Colonic mucosa (tissue), 4 donors: ENCODE data around the gene ZNF91. TPM values are rescaled to one million over a fixed set of nuclear protein-coding genes. Genes with fewer than 3 reads are reported as not detected.
"Not testable (repeated sequence)": the region's sequence is repeated elsewhere in the genome, so short reads cannot be mapped to it uniquely, and the experiment has no call there.

Experiments
- DNase-seq: peaks from one replicate; pipeline ENCODE4 v3.0.0-alpha.2; 2020
- H3K27ac ChIP-seq: fragments of 200-600 bp; one replicate; pipeline ENCODE4 v1.8.0; 2021
- H3K27me3 ChIP-seq: fragments of 200-600 bp; one replicate; pipeline ENCODE4 v1.8.0; 2021
- H3K36me3 ChIP-seq: fragments of 200-600 bp; one replicate; pipeline ENCODE4 v1.8.0; 2021
- H3K4me1 ChIP-seq: fragments of 200-600 bp; one replicate; pipeline ENCODE4 v1.8.0; 2021; ENCODE audit warnings: mild to moderate bottlenecking
- H3K4me3 ChIP-seq: fragments of 200-600 bp; one replicate; pipeline ENCODE4 v1.8.0; 2021
- H3K9ac ChIP-seq, 2 donors: one replicate each; pipeline ENCODE4 v1.7.0; 2013; ENCODE audit warnings: control low read depth in 2 of 2, low read depth in 2 of 2, low read length in 2 of 2
- H3K9me3 ChIP-seq: fragments of 200-600 bp; one replicate; pipeline ENCODE4 v1.8.0; 2021
- intact Hi-C: fragments of 100-400 bp; cut with DNase I; formaldehyde crosslinking; loops from one replicate; pipeline ENCODE4 v1.14.1; 2022
- total RNA-seq, 2 donors: library from RNA; stranded (reverse); fragmentation: NEBNext Ultra II Directional in 1 of 2; extraction: Animal tissue kit (Norgen Biotek cat#: 25700) in 1 of 2; gene quantifications; one replicate each; pipeline ENCODE4 v1.2.1, GENCODE V29; 2021
- TF ChIP-seq, protein P1 (sequence below): fragments of 200-600 bp; IDR thresholded peaks from one replicate; pipeline ENCODE4 v1.8.0; 2022; ENCODE audit warnings: antibody characterized with exemption, mild to moderate bottlenecking
- donor health status: healthy.
- donor health status: DM: no; HTN: no; CAD: no.
- donor health status: DM: no; HTN: no; CAD: no.

Gene ZNF91
- total RNA-seq, 2 donors from 2014 or later = 70.8 to 80.5 TPM

- Histone ChIP-seq H3K36me3 (peaks cover 3% of the 10 kb centered on the region), H3K4me1 (no peaks in the 10 kb centered on the region), H3K9me3 (peaks cover 14% of the 10 kb centered on the region), H3K4me3 (no peak overlapping the region), H3K9ac (no peak overlapping the region), H3K27me3 (no peaks in the 10 kb centered on the region), H3K27ac (no peak overlapping the region)
- intact Hi-C loops = no loop called here
- DNase-seq = no peak
- TF ChIP-seq, protein P1, sequence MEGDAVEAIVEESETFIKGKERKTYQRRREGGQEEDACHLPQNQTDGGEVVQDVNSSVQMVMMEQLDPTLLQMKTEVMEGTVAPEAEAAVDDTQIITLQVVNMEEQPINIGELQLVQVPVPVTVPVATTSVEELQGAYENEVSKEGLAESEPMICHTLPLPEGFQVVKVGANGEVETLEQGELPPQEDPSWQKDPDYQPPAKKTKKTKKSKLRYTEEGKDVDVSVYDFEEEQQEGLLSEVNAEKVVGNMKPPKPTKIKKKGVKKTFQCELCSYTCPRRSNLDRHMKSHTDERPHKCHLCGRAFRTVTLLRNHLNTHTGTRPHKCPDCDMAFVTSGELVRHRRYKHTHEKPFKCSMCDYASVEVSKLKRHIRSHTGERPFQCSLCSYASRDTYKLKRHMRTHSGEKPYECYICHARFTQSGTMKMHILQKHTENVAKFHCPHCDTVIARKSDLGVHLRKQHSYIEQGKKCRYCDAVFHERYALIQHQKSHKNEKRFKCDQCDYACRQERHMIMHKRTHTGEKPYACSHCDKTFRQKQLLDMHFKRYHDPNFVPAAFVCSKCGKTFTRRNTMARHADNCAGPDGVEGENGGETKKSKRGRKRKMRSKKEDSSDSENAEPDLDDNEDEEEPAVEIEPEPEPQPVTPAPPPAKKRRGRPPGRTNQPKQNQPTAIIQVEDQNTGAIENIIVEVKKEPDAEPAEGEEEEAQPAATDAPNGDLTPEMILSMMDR = no peak
Measured at GRCh38 chr19:23345838-23346237, 49.4 kb downstream of the ZNF91 start.

DNA sequence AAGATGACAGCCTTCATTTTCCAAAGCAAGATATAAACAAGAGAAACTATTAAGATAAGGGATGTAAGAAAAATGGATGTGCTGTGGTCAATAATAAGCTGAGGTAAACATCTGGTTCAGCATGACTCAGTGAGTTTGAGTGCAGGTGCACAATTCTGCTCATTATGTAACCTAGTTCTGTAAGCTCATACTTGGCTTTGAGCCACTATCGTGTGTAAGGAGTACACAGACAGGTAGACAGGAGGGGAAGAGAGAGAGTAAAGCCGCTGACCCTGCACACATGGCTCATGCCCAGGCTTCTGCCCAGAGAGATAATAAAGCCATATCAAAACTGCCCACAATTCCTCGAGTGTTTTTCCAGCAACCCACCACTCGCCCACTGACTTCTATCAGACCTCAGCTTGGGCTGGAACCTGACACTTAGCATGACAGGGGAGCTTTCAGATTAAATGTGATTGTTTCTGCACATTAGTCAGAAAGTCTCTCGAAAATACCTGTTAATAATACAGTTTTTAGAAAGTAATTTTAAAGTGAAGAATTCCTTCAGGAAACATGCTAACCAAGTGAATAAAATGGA, 51.7 kb downstream of the ZNF91 start:
- intact Hi-C loops = no loop called here
- no peak for DNase-seq
- no peak overlapping the region for H3K27ac ChIP-seq
- H3K36me3 ChIP-seq = peaks cover under 1% of the 10 kb centered on the region
- no peak overlapping the region for H3K4me3 ChIP-seq
- peaks cover 10% of the 10 kb centered on the region for H3K9me3 ChIP-seq
- H3K9ac ChIP-seq = no peak overlapping the region
- no peaks in the 10 kb centered on the region for H3K27me3 ChIP-seq
- TF ChIP-seq, protein P1 = no peak
- H3K4me1 ChIP-seq = no peaks in the 10 kb centered on the region

DNA sequence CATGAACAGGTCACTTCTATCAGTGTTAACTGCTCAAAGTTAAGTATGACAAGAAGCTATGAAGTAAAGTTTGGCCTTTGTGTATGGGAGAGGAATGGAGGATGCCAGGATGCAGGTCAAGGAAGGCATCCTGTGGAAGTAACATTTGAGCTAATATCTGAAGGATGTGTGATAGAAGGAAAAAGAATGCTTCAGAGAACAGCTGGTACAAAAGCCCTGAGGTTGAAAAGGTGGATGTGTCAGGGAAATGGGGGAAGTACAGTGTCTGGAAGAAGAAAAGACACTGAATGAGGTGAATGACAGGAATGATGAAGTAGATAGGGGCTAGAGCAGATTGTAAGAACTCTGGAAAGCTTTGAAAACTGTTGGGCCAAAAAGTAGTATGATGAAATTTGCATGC, 67.1 kb downstream of the ZNF91 start:
- intact Hi-C loops = no loop called here
- Histone ChIP-seq H3K27me3 (no peaks in the 10 kb centered on the region), H3K9ac (no peak overlapping the region), H3K4me3 (no peak overlapping the region), H3K4me1 (no peaks in the 10 kb centered on the region), H3K9me3 (no peaks in the 10 kb centered on the region), H3K36me3 (no peaks in the 10 kb centered on the region), H3K27ac (no peak overlapping the region)
- TF ChIP-seq, protein P1 = no peak
- DNase-seq = no peak

DNA sequence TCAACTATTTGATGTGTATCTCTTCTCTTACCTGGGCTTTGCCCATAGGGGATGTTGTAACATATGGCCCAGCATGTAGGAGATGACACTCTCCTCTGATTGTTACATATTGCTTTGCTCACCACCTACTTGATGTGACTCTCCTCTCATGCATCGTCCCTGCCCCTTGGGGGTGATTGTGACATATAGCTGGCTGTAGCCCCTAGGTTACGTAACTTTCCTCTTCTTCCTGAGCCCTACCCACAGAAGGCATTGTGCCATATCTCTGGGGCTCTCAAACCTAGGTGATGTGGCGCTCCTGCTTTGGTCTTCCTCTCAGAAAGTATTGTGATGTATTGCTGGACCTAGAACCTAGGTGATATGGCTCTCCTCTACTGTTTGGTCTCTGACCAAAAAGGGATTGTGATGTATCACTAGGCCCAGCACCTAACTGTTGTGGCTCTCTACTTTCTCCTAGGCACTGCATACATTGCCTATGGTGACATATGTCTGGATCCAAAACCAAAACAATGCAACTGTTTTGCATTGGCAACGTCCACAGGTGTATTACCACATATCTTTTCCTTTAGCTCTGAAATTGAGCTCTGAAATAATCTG, 73.2 kb downstream of the ZNF91 start:
- intact Hi-C loops = no loop called here
- no peaks in the 10 kb centered on the region for H3K36me3 ChIP-seq
- H3K4me1 ChIP-seq = no peaks in the 10 kb centered on the region
- no peak for DNase-seq
- H3K27ac ChIP-seq = no peak overlapping the region
- H3K9me3 ChIP-seq = no peaks in the 10 kb centered on the region
- no peak overlapping the region for H3K4me3 ChIP-seq
- TF ChIP-seq, protein P1 = no peak
- H3K9ac ChIP-seq = no peak overlapping the region
- no peaks in the 10 kb centered on the region for H3K27me3 ChIP-seq

GRCh38 chr19:23321403-23321802, 73.9 kb downstream of the ZNF91 start:
- H3K4me3 ChIP-seq, H3K36me3 ChIP-seq, DNase-seq, H3K9ac ChIP-seq, H3K9me3 ChIP-seq, H3K27me3 ChIP-seq, intact Hi-C loops, H3K27ac ChIP-seq, H3K4me1 ChIP-seq: not testable (repeated sequence)

- H3K9ac ChIP-seq, H3K9me3 ChIP-seq: not testable (repeated sequence)
Measured at GRCh38 chr19:23319571-23319970, 75.7 kb downstream of the ZNF91 start.

DNA sequence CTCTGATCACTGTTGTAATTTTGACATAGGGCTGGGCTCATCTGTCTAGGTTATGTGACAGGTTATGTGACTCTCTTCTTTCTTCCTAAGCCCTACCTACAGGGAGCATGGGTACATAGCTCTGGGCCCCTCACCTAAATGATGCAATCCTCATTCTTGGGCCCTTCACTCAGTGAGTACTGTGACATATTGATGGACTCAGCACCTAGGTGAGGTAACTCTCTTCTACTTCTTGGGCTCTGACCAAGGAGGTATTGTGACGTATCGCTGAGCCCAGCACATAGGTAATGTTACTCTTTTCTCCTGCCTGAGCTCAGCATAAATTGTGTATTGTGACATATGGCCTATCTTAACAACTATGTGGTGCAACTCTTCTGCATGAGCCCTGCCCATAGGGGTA, 76.3 kb downstream of the ZNF91 start:
- intact Hi-C loops, H3K9me3 ChIP-seq: not testable (repeated sequence)

More at GRCh38 chr19:23319571-23319970, 75.7 kb downstream of the ZNF91 start:
- H3K27ac ChIP-seq, H3K4me3 ChIP-seq, intact Hi-C loops, DNase-seq, H3K36me3 ChIP-seq, H3K27me3 ChIP-seq, H3K4me1 ChIP-seq: not testable (repeated sequence)

More for the DNA sequence above, 76.3 kb downstream of the ZNF91 start:
- H3K9ac ChIP-seq, H3K27ac ChIP-seq, H3K27me3 ChIP-seq, H3K36me3 ChIP-seq, H3K4me3 ChIP-seq, DNase-seq, H3K4me1 ChIP-seq: not testable (repeated sequence)
